ENCODE measurements around the gene ATXN3. TPM values are rescaled to one million over a fixed set of nuclear protein-coding genes. Genes with fewer than 3 reads are reported as not detected.

ATXN3 gene
- 18.3 and 26.5 TPM in 2 replicates for total RNA-seq

GRCh38 chr14:92106143-92106926 is at the start of gene ATXN3:
Gene ATXN3 (minus strand): TSS chr14:92106582. CDS start chr14:92106552, 30 bp downstream.

DNA sequence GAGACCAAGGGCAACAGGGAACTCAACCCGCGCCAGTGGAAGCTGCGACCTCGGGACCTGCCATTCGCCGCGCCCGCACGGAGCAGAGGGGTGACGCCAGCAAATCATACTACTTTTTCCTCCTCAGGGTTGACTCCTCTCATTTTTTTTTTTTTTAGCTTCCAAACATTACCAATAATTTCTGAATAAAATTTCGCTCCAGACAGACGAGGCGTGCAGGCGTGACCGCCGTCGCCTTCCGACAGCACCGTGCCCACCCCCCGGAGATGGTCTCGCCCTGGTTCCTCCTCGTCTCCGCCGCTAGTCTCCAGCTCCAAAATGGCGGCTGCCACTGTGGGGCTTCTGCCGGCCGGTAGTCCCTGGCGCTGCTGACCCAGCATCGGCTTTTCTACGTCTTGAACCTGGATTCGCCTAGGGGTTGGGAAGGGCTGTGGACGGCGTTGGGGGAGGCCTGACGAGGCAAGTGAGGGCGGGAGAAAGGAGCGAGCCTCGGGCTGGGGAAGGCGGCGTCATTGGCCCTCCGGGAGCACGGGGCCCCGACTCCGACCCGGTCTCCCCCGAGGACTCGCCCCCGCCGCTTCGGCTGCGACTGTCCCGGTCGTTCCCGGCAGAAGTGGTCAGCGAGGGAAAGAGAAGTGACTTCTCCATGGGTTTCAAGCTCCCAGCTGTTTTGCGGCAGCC is 15.4 kb upstream of the ATXN3 start, which contains the start of the genes CPSF2 and NDUFB1:
TSS of gene CPSF2 (plus strand) at position 300 of the 681 bp plus-strand sequence. CDS start 9,016 bp downstream, outside the sequence.
TSS of gene NDUFB1 (minus strand) at position 37 of the 681 bp plus-strand sequence. CDS start 4,069 bp downstream, outside the sequence.

GRCh38 chr14:92039719-92040430 is 66.5 kb downstream of the ATXN3 start, which contains the start of gene TRIP11:
Gene TRIP11 (minus strand): TSS chr14:92040059. CDS start chr14:92039685, 374 bp downstream.

Other genes with a start within 250 kb of the ATXN3 start
- under 0.01 and 0.14 TPM in 2 replicates for gene TC2N, start 239.0 kb downstream of the ATXN3 start, total RNA-seq
- gene FBLN5, start 158.9 kb downstream of the ATXN3 start, total RNA-seq: 38.9 and 61.1 TPM in 2 replicates
- gene TRIP11, start 66.5 kb downstream of the ATXN3 start, total RNA-seq: 24.9 and 29.5 TPM in 2 replicates
- 79.2 and 87.8 TPM in 2 replicates for gene NDUFB1, start 15.1 kb upstream of the ATXN3 start, total RNA-seq
- gene CPSF2, start 15.4 kb upstream of the ATXN3 start, total RNA-seq: 28.0 and 45.8 TPM in 2 replicates
- not detected in 2 replicates for gene SLC24A4, start 216.6 kb upstream of the ATXN3 start, total RNA-seq

Data from placental pericyte (primary cell).